DND-41 (cell line): ENCODE measurements around the gene UIMC1.

ENCODE experiments used
- EZH2 ChIP-seq: IDR thresholded peaks from 3 replicates; pipeline ENCODE4 v1.6.1; 2012; ENCODE audit warnings: borderline replicate concordance, low read depth, mild to moderate bottlenecking, moderate library complexity, low read length, inconsistent platforms; ENCODE audit not compliant: severe bottlenecking
- TF ChIP-seq, protein P1 (sequence below): IDR thresholded peaks from 2 replicates; pipeline ENCODE4 v1.5.1; 2012; ENCODE audit warnings: borderline replicate concordance, low read length, moderate library complexity, mild to moderate bottlenecking; ENCODE audit not compliant: poor library complexity, severe bottlenecking; ENCODE audit errors: extremely low read depth

DNA sequence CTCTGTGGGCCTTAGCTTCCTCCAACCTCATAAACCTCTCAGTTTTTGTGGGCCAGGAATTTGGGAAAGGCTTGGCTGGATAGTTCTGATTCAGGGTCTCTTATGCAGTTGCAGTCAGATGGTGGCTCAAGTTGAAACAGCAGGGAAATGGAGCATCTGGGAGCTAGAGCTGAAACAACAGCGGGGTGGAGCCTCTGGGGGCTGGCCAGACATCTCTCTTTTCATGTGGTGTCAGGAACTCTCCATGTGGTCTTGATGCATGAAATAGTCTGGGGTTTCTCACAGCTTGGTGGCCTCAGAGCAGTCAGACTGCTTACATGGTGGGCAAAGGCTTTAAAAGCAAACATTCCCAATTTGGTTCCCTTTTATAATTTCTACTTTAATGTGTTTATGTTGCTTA is 29.4 kb upstream of the UIMC1 start:
- TF ChIP-seq, protein P1, sequence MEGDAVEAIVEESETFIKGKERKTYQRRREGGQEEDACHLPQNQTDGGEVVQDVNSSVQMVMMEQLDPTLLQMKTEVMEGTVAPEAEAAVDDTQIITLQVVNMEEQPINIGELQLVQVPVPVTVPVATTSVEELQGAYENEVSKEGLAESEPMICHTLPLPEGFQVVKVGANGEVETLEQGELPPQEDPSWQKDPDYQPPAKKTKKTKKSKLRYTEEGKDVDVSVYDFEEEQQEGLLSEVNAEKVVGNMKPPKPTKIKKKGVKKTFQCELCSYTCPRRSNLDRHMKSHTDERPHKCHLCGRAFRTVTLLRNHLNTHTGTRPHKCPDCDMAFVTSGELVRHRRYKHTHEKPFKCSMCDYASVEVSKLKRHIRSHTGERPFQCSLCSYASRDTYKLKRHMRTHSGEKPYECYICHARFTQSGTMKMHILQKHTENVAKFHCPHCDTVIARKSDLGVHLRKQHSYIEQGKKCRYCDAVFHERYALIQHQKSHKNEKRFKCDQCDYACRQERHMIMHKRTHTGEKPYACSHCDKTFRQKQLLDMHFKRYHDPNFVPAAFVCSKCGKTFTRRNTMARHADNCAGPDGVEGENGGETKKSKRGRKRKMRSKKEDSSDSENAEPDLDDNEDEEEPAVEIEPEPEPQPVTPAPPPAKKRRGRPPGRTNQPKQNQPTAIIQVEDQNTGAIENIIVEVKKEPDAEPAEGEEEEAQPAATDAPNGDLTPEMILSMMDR: no peak
- TF ChIP-seq EZH2: no peak
